Activated CD4-positive, alpha-beta T cell treated with anti-CD3 and anti-CD28 coated beads for 4 hours (primary cell): ENCODE data around the gene LRRN4.

Experiments
- DNase-seq, 2 donors: peaks; one replicate each; pipeline ENCODE4 v3.0.0-alpha.2; 2020

LRRN4 gene

GRCh38 chr20:6030453-6031080 lies 23.3 kb downstream of the LRRN4 start:
- no peak for DNase-seq

GRCh38 chr20:6029538-6029937 lies 24.3 kb downstream of the LRRN4 start:
- DNase-seq: no peak

GRCh38 chr20:6028818-6029217 lies 25.0 kb downstream of the LRRN4 start:
- no peak for DNase-seq

- DNase-seq: no peak
These were observed 27.8 kb downstream of the LRRN4 start for GRCh38 chr20:6026051-6026450.

- DNase-seq: no peak
These were observed 29.1 kb downstream of the LRRN4 start for GRCh38 chr20:6024768-6025167.

- DNase-seq: no peak
These were observed 36.0 kb downstream of the LRRN4 start for GRCh38 chr20:6017880-6018279.

GRCh38 chr20:6017467-6017866 lies 36.4 kb downstream of the LRRN4 start:
- no peak for DNase-seq

- no peak for DNase-seq
These were observed 38.9 kb downstream of the LRRN4 start for GRCh38 chr20:6014957-6015356.

- no peak for DNase-seq
These were observed 39.8 kb downstream of the LRRN4 start for GRCh38 chr20:6014017-6014416.

GRCh38 chr20:6012179-6012578 lies 41.7 kb downstream of the LRRN4 start:
- DNase-seq: no peak

- no peak for DNase-seq
These were observed 45.6 kb downstream of the LRRN4 start for GRCh38 chr20:6008254-6008653.

- no peak for DNase-seq
These were observed 46.2 kb downstream of the LRRN4 start for GRCh38 chr20:6007529-6008103.

GRCh38 chr20:6007094-6007528 lies 46.7 kb downstream of the LRRN4 start:
- DNase-seq: no peak

GRCh38 chr20:6006603-6006949 lies 47.3 kb downstream of the LRRN4 start:
- no peak for DNase-seq

GRCh38 chr20:6000871-6001270 lies 53.0 kb downstream of the LRRN4 start:
- DNase-seq: no peak

GRCh38 chr20:5999783-6000182 lies 54.1 kb downstream of the LRRN4 start:
- no peak for DNase-seq

GRCh38 chr20:5996765-5997164 lies 57.1 kb downstream of the LRRN4 start:
- DNase-seq: peak in 1 of 2 donors; percentile 8

GRCh38 chr20:5991623-5992441 lies 62.0 kb downstream of the LRRN4 start:
- no peak for DNase-seq

- DNase-seq: no peak
These were observed 62.9 kb downstream of the LRRN4 start for GRCh38 chr20:5990946-5991345.
